ENCODE data around the gene SP7. TPM values are rescaled to one million over a fixed set of nuclear protein-coding genes. Genes with fewer than 3 reads are reported as not detected.

Gene SP7
- total and polyA plus RNA-seq, 2 experiments from 2014 or later: not detected

DNA sequence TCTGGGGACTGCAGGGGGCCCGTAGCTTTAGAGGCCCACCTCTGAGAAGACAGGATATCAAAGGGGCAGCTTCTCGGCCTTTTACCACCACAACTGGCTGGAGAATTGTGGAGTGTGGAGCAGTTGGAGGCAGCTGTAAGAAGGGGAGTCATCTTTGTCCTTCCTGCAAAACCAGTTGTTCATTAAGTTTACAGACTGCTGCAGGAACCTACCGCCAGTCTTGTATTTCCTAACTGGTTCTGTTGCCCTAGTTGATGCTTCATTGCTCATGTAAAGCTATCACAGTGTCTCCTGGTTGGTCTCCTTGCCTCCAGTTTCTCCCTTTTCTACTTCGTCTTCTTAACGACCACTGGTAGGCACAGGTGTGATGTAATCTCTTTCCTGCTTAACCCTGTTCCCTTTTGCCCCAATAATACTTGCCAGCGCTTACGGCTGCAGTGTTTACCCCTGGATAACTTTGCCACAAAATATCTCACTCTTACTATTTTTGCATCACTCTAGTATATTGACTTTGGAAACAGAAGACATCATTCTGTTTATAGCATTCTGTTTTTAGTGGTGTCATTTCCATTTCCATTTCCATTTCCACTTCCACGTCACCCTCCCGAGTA lies 56.2 kb downstream of the SP7 start:
- no peak for DNase-seq
- Histone ChIP-seq H3K9me2 (ENCODE audit: insufficient read depth) (no peaks in the 10 kb centered on the region), H3K36me3 (ENCODE audit: low read depth) (no peaks in the 10 kb centered on the region), H3F3A (ENCODE audit: insufficient read depth) (no peaks in the 10 kb centered on the region), H3K4me1 (ENCODE audit: insufficient read depth) (no peaks in the 10 kb centered on the region), H3K9ac (no peak overlapping the region), H3K79me2 (ENCODE audit: insufficient read depth) (no peaks in the 10 kb centered on the region), H4K20me1 (ENCODE audit: insufficient read depth) (no peaks in the 10 kb centered on the region), H3K4me2 (ENCODE audit: unreplicated experiment) (no peak overlapping the region), H3K27me3 (replicated peaks; ENCODE audit: insufficient read depth) (no peaks in the 10 kb centered on the region), H3K4me3 (no peak overlapping the region), H3K27ac (no peak overlapping the region), H2AFZ (no peak overlapping the region), H3K9me3 (ENCODE audit: low read depth) (no peaks in the 10 kb centered on the region)
- in situ Hi-C loops (cut with MboI): loop anchor here (10.0 kb wide), 1 partner anchor 65 kb away; no protein-coding TSS in a partner anchor
- TF ChIP-seq EZH2phosphoT487 (IDR thresholded peaks at IDR 0.05; ENCODE audit: insufficient read depth, low read depth) (no peak), EZH2 (IDR thresholded peaks at IDR 0.05; ENCODE audit: insufficient read depth, poor library complexity, severe bottlenecking) (no peak)
- 92 to 93% methylated on average over 9 of the region's 9 CpGs for WGBS, 2 experiments (ENCODE audit: low coverage in 1 of 2, low lambda C conversion rate in 2 of 2, missing lambda C conversion rate in 2 of 2)

DNA sequence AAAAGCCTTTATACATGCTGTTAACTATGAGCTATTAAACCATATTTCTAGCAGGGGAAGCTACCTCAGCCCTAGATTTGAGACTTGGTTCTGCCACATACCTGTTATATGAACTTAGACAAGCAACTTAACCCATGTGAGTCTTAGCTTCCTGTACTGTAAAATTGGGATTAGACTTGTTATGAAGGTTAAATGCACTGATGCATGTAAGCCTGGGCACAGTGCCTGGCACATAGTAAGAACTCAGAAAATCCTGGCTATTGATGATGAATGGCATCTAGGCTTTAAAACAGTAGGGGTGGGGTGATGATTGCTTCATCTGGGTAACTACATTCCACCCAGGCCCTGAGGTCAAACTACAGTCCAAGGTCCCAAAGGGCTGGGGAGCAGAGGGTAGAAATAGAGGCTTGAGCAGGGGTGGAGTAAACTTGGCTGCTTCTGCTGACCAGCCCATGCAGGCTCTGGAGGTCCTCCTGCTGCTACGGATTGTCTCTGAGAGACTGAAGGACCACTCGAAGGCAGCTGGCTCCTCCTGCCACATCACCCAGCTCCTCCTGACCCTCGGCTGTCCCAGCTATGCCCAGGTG lies 56.8 kb downstream of the SP7 start:
- TF ChIP-seq EZH2 (IDR thresholded peaks at IDR 0.05; ENCODE audit: insufficient read depth, poor library complexity, severe bottlenecking) (no peak), EZH2phosphoT487 (IDR thresholded peaks at IDR 0.05; ENCODE audit: insufficient read depth, low read depth) (no peak)
- in situ Hi-C loops (cut with MboI): no loop called here
- WGBS, 2 experiments (ENCODE audit: low coverage in 1 of 2, low lambda C conversion rate in 2 of 2, missing lambda C conversion rate in 2 of 2): 88 to 89% methylated on average over 3 of the region's 3 CpGs

DNA sequence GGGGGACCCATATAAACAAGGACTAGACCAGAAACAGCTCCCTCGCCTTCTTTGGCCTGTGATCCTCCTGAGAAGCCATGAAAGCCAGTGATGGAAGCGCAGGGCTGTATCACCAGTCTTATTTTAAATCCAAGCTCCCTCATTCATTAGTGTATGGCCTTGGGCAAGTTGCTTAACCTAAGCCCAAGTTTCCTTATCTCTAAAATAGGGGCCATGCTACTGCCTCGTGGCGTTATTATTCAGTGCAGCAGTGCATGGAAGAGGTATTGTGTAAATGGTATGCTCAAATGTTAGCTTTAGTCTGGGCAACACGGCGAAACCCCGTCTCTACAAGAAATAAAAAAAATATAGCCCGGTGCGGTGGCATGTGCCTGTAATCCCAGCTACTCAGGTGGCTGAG lies 58.2 kb downstream of the SP7 start:
- no peaks in the 10 kb centered on the region for H3K79me2 ChIP-seq (ENCODE audit: insufficient read depth)
- H3K27me3 ChIP-seq (replicated peaks; ENCODE audit: insufficient read depth): no peaks in the 10 kb centered on the region
- H3K4me1 ChIP-seq (ENCODE audit: insufficient read depth): no peaks in the 10 kb centered on the region
- H3K4me3 ChIP-seq: no peak overlapping the region
- H3K27ac ChIP-seq: no peak overlapping the region
- in situ Hi-C loops (cut with MboI): no loop called here
- H3K9me3 ChIP-seq (ENCODE audit: low read depth): no peaks in the 10 kb centered on the region
- no peak overlapping the region for H3K4me2 ChIP-seq (ENCODE audit: unreplicated experiment)
- H2AFZ ChIP-seq: no peak overlapping the region
- no peaks in the 10 kb centered on the region for H4K20me1 ChIP-seq (ENCODE audit: insufficient read depth)
- H3F3A ChIP-seq (ENCODE audit: insufficient read depth): no peaks in the 10 kb centered on the region
- WGBS, 2 experiments (ENCODE audit: low coverage in 1 of 2, low lambda C conversion rate in 2 of 2, missing lambda C conversion rate in 2 of 2): 95 to 98% methylated on average over 9 of the region's 9 CpGs
- no peak overlapping the region for H3K9ac ChIP-seq
- no peaks in the 10 kb centered on the region for H3K36me3 ChIP-seq (ENCODE audit: low read depth)
- DNase-seq: no peak
- H3K9me2 ChIP-seq (ENCODE audit: insufficient read depth): no peaks in the 10 kb centered on the region
- TF ChIP-seq EZH2phosphoT487 (IDR thresholded peaks at IDR 0.05; ENCODE audit: insufficient read depth, low read depth) (no peak), EZH2 (IDR thresholded peaks at IDR 0.05; ENCODE audit: insufficient read depth, poor library complexity, severe bottlenecking) (no peak)

More for the DNA sequence above, 56.8 kb downstream of the SP7 start:
- no peaks in the 10 kb centered on the region for H3K4me1 ChIP-seq (ENCODE audit: insufficient read depth)
- no peaks in the 10 kb centered on the region for H4K20me1 ChIP-seq (ENCODE audit: insufficient read depth)
- no peaks in the 10 kb centered on the region for H3K9me2 ChIP-seq (ENCODE audit: insufficient read depth)
- no peaks in the 10 kb centered on the region for H3K79me2 ChIP-seq (ENCODE audit: insufficient read depth)
- no peak overlapping the region for H3K9ac ChIP-seq
- no peak overlapping the region for H3K27ac ChIP-seq
- H3K4me3 ChIP-seq: no peak overlapping the region
- no peaks in the 10 kb centered on the region for H3K9me3 ChIP-seq (ENCODE audit: low read depth)
- H3K36me3 ChIP-seq (ENCODE audit: low read depth): no peaks in the 10 kb centered on the region
- no peaks in the 10 kb centered on the region for H3K27me3 ChIP-seq (replicated peaks; ENCODE audit: insufficient read depth)
- no peak for DNase-seq
- no peak overlapping the region for H2AFZ ChIP-seq
- H3F3A ChIP-seq (ENCODE audit: insufficient read depth): no peaks in the 10 kb centered on the region
- no peak overlapping the region for H3K4me2 ChIP-seq (ENCODE audit: unreplicated experiment)

Other genes starting within 250 kb of the SP7 start
- 1,132 and 1,614 TPM in 2 replicates for gene IGFBP6, start 238.7 kb downstream of the SP7 start, total RNA-seq (2014; rRNA removed; shearing (Covaris generic))
- 1,827 and 1,899 TPM in 2 replicates for gene IGFBP6, start 238.7 kb downstream of the SP7 start, polyA plus RNA-seq (2016; fragmentation: Nextera tagmentation; extraction: Ambion mirVana)
- not detected in 2 replicates for gene SOAT2, start 232.9 kb downstream of the SP7 start, total RNA-seq (2014; rRNA removed; shearing (Covaris generic))
- gene SOAT2, start 232.9 kb downstream of the SP7 start, polyA plus RNA-seq (2016; fragmentation: Nextera tagmentation; extraction: Ambion mirVana): 0.33 and 0.43 TPM in 2 replicates
- gene ZNF740, start 155.6 kb downstream of the SP7 start, total RNA-seq (2014; rRNA removed; shearing (Covaris generic)): 5.1 and 6.5 TPM in 2 replicates
- gene ZNF740, start 155.6 kb downstream of the SP7 start, polyA plus RNA-seq (2016; fragmentation: Nextera tagmentation; extraction: Ambion mirVana): 2.8 and 3.9 TPM in 2 replicates
- 13.4 and 14.2 TPM in 2 replicates for gene CSAD, start 155.4 kb downstream of the SP7 start, total RNA-seq (2014; rRNA removed; shearing (Covaris generic))
- gene CSAD, start 155.4 kb downstream of the SP7 start, polyA plus RNA-seq (2016; fragmentation: Nextera tagmentation; extraction: Ambion mirVana): 6.1 and 8.6 TPM in 2 replicates
- gene ITGB7, start 129.1 kb downstream of the SP7 start, total RNA-seq (2014; rRNA removed; shearing (Covaris generic)): 1.4 and 2.4 TPM in 2 replicates
- gene ITGB7, start 129.1 kb downstream of the SP7 start, polyA plus RNA-seq (2016; fragmentation: Nextera tagmentation; extraction: Ambion mirVana): 0.84 and 1.2 TPM in 2 replicates
- 75.3 and 76.6 TPM in 2 replicates for gene RARG, start 104.1 kb downstream of the SP7 start, total RNA-seq (2014; rRNA removed; shearing (Covaris generic))
- gene RARG, start 104.1 kb downstream of the SP7 start, polyA plus RNA-seq (2016; fragmentation: Nextera tagmentation; extraction: Ambion mirVana): 116 and 118 TPM in 2 replicates
- gene ESPL1, start 68.1 kb downstream of the SP7 start, total RNA-seq (2014; rRNA removed; shearing (Covaris generic)): 5.6 and 8.5 TPM in 2 replicates
- gene ESPL1, start 68.1 kb downstream of the SP7 start, polyA plus RNA-seq (2016; fragmentation: Nextera tagmentation; extraction: Ambion mirVana): 2.0 and 3.3 TPM in 2 replicates
- gene PFDN5, start 40.8 kb downstream of the SP7 start, total RNA-seq (2014; rRNA removed; shearing (Covaris generic)): 380 and 393 TPM in 2 replicates
- gene PFDN5, start 40.8 kb downstream of the SP7 start, polyA plus RNA-seq (2016; fragmentation: Nextera tagmentation; extraction: Ambion mirVana): 609 and 625 TPM in 2 replicates
- 39.6 and 48.9 TPM in 2 replicates for gene MYG1, start 36.7 kb downstream of the SP7 start, total RNA-seq (2014; rRNA removed; shearing (Covaris generic))
- 47.8 and 52.4 TPM in 2 replicates for gene MYG1, start 36.7 kb downstream of the SP7 start, polyA plus RNA-seq (2016; fragmentation: Nextera tagmentation; extraction: Ambion mirVana)
- 63.4 and 72.0 TPM in 2 replicates for gene AAAS, start 14.7 kb downstream of the SP7 start, total RNA-seq (2014; rRNA removed; shearing (Covaris generic))
- gene AAAS, start 14.7 kb downstream of the SP7 start, polyA plus RNA-seq (2016; fragmentation: Nextera tagmentation; extraction: Ambion mirVana): 46.6 and 49.7 TPM in 2 replicates
- gene SP1, start 43.8 kb upstream of the SP7 start, total RNA-seq (2014; rRNA removed; shearing (Covaris generic)): 30.3 and 37.8 TPM in 2 replicates
- gene SP1, start 43.8 kb upstream of the SP7 start, polyA plus RNA-seq (2016; fragmentation: Nextera tagmentation; extraction: Ambion mirVana): 3.6 and 3.8 TPM in 2 replicates
- gene AMHR2, start 87.5 kb upstream of the SP7 start, total RNA-seq (2014; rRNA removed; shearing (Covaris generic)): not detected in 2 replicates
- not detected in 2 replicates for gene AMHR2, start 87.5 kb upstream of the SP7 start, polyA plus RNA-seq (2016; fragmentation: Nextera tagmentation; extraction: Ambion mirVana)
- gene PRR13, start 105.4 kb upstream of the SP7 start, total RNA-seq (2014; rRNA removed; shearing (Covaris generic)): 35.3 and 42.4 TPM in 2 replicates
- 217 and 221 TPM in 2 replicates for gene PRR13, start 105.4 kb upstream of the SP7 start, polyA plus RNA-seq (2016; fragmentation: Nextera tagmentation; extraction: Ambion mirVana)
- gene PCBP2, start 115.7 kb upstream of the SP7 start, total RNA-seq (2014; rRNA removed; shearing (Covaris generic)): 143 TPM in 2 replicates
- gene PCBP2, start 115.7 kb upstream of the SP7 start, polyA plus RNA-seq (2016; fragmentation: Nextera tagmentation; extraction: Ambion mirVana): 94.3 and 100 TPM in 2 replicates
- 36.5 and 37.4 TPM in 2 replicates for gene MAP3K12, start 163.1 kb upstream of the SP7 start, total RNA-seq (2014; rRNA removed; shearing (Covaris generic))
- 8.7 and 10.4 TPM in 2 replicates for gene MAP3K12, start 163.1 kb upstream of the SP7 start, polyA plus RNA-seq (2016; fragmentation: Nextera tagmentation; extraction: Ambion mirVana)
- gene TARBP2, start 164.9 kb upstream of the SP7 start, total RNA-seq (2014; rRNA removed; shearing (Covaris generic)): 40.1 and 54.1 TPM in 2 replicates
- 32.1 and 36.0 TPM in 2 replicates for gene TARBP2, start 164.9 kb upstream of the SP7 start, polyA plus RNA-seq (2016; fragmentation: Nextera tagmentation; extraction: Ambion mirVana)
- gene NPFF, start 171.1 kb upstream of the SP7 start, total RNA-seq (2014; rRNA removed; shearing (Covaris generic)): not detected in 2 replicates
- gene NPFF, start 171.1 kb upstream of the SP7 start, polyA plus RNA-seq (2016; fragmentation: Nextera tagmentation; extraction: Ambion mirVana): not detected in 2 replicates

All from GM23248 (cell line).